Measurements from ENCODE around the gene PSMD3.
"Not testable (repeated sequence)": the region's sequence is repeated elsewhere in the genome, so short reads cannot be mapped to it uniquely, and the experiment has no call there.

The PSMD3 gene

GRCh38 chr17:40000161-40000560 is 19.6 kb downstream of the PSMD3 start:
- no peak for DNase-seq

- not testable (repeated sequence) for DNase-seq
Observed at GRCh38 chr17:40001335-40001734, 20.7 kb downstream of the PSMD3 start.

GRCh38 chr17:40004072-40004471 is 23.5 kb downstream of the PSMD3 start:
- no peak for DNase-seq

DNA sequence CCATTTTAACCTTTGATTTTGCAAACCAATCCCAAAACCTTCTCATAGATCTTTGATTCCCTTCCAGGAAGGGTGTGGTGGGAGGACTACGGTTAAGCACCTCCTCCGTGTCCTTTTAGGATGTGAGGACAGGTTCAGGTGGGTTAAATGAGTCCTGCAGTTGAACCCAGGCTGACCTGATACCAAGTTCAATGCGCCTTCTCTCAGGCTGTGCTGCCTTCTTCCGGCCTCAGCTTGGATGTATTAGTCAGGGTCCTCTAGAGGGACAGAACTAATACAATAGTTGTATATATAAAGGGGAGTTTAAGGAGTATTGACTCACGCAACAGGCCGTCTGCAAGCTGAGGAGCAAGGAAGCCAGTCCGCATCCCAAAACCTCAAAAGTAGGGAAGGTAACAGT is 24.1 kb downstream of the PSMD3 start:
- no peak for DNase-seq

- no peak for DNase-seq
Observed at GRCh38 chr17:40005520-40005919, 24.9 kb downstream of the PSMD3 start.

GRCh38 chr17:40010946-40011500 is 30.4 kb downstream of the PSMD3 start:
- not testable (repeated sequence) for DNase-seq

- DNase-seq, result not testable (repeated sequence)
Observed at GRCh38 chr17:40012017-40012647, 31.5 kb downstream of the PSMD3 start.

DNA sequence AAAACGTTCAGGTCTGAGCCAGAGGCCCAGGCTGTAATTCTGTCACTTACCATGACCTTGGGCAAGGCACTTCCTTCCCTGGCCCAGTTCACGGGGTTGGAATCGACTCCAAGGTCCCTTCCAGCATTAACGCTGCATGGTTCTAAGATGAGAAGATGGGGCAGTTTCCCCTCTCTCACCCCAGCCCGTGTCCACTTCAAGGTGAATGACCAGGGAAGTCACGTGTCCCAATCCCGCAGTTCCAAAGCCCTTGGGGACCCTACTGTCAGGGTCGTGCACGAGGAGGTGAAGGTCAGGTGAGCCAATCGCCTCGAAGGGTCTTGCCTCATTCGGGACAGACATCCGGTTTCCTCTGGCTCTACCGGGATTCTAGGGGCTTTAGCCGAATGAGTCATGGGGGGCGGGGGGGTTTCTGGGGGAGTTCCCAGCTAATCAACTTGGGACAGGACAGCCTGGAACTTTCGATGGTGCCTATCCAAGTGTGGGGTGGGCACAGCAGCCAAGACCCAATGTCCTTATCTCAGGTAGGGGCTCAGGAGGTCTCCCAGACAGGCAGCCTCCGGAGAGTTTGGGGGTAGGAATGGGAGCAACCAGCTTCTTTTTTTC is 33.9 kb downstream of the PSMD3 start:
- no peak for DNase-seq

GRCh38 chr17:40015005-40015997 is 34.7 kb downstream of the PSMD3 start, which contains the start of gene CSF3:
TSS of gene CSF3 (plus strand) at chr17:40015440. CDS start at chr17:40015475, 35 bp downstream.
- no peak for DNase-seq

DNA sequence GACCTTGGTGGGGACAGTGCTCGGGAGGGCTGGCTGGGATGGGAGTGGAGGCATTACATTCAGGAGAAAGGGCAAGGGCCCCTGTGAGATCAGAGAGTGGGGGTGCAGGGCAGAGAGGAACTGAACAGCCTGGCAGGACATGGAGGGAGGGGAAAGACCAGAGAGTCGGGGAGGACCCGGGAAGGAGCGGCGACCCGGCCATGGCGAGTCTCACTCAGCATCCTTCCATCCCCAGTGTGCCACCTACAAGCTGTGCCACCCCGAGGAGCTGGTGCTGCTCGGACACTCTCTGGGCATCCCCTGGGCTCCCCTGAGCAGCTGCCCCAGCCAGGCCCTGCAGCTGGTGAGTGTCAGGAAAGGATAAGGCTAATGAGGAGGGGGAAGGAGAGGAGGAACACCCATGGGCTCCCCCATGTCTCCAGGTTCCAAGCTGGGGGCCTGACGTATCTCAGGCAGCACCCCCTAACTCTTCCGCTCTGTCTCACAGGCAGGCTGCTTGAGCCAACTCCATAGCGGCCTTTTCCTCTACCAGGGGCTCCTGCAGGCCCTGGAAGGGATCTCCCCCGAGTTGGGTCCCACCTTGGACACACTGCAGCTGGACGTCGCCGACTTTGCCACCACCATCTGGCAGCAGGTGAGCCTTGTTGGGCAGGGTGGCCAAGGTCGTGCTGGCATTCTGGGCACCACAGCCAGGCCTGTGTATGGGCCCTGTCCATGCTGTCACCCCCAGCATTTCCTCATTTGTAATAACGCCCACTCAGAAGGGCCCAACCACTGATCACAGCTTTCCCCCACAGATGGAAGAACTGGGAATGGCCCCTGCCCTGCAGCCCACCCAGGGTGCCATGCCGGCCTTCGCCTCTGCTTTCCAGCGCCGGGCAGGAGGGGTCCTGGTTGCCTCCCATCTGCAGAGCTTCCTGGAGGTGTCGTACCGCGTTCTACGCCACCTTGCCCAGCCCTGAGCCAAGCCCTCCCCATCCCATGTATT is 35.7 kb downstream of the PSMD3 start:
- no peak for DNase-seq

GRCh38 chr17:40017422-40018080 is 36.9 kb downstream of the PSMD3 start:
- DNase-seq, result no peak

DNA sequence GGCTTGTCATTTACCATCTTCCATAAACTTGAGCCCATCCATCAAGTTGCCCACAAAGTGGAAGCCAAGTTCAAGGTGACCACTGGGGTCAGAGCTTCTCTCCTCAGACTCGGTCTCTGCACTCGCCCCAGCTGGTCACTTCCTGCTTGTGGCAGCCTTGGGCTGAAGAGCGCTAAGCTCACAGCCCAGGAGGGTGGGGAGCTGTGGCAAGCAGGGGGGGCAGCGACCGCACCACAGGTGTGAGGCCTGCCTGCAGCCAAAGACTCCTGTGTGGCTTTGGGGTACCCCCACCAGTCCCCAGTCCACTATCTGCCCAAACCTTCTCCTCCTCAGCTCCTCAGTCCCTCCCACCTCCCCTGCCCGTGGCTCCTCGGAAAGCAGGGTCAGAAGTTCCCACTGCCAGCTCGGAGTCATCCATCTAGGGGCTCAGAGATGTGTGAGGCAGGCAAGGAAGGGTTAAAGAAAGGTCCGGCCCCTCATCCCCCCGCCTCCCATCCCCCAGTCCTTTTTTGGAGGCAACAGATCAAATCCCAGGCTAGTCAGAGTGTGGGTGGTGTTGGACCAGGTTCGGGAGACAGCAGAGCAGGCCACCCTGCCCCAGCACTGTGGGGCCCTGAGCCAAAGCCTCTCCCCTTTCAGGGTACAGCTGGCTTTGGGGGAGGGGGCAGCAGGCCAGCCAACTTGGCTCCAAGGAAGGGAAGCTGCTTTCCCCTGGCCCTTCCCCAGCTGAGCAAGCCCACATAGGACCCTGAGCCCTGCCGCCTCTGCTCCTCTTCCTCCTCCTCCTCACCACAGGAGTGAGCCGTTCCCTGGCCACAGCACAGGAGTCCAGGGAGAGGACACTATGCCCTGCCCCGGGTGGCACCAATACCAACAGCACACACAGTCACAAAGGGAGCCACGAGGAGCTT is 37.9 kb downstream of the PSMD3 start:
- DNase-seq, result no peak

DNA sequence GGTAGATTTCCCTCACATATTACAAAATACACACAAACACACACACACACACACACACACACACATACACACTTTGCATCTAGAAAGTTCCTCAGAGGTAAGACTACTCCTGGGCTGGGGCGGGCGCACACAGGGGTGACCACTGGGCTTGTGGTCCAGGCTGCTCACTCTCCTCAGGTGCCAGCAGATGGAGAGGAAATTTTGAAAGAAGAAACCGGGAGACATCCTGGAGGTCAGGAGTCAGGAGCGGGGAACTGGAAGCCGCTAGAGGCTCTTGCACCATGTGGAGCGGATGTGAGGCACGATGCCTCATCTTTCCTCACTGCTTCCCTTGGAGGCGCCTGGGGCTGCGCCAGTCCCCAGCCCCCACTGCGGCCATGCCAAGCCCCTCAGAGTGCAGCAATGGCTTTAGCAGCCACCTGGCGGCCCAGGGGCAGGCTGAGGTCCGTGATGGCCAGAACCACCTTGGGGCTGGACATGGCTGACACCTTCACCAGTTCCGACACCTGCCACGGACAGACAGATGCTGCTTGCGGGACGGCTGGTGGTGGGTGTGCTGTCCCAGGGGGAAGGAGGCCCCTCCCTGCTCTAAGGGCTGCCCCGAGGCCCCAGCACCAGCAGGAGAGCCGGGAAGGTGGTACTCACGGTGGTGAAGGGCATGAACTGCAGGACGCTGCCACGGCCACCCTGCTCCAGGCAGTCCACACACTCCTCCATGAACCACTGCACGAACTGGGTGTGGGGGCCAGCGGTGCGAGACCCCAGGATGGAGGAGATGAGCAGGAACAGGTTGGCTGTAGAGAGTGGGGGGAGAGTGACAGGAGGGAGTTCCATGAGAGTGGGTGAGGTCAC is 38.8 kb downstream of the PSMD3 start:
- no peak for DNase-seq

- DNase-seq, result no peak
Observed at GRCh38 chr17:40020146-40020545, 39.5 kb downstream of the PSMD3 start.

DNA sequence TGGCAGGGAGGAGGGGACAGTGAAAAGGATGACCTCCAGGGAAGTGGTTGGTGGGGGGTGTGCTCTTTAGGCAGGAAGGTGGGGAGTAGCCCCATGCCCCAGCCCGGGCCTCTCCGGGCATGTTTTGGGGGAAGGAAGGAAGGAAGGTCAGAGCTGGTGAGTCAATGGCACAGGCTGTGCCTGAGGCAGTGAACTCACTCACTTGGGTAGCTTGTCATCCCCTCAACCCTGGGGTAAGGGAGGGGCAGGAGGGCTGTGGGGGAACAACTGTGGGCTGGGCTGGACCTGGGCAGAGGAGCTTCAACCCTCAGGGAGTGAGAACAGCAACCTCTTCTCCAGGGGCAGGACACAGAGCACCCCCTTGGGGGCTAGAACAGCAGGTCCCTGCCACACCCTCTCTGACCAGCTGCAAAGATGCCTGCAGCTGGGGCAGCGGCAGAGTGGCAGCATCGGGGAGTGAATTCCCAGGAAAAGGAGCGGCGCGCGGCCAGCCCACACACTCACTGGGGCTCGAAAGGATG is 40.9 kb downstream of the PSMD3 start:
- DNase-seq, result no peak

DNA sequence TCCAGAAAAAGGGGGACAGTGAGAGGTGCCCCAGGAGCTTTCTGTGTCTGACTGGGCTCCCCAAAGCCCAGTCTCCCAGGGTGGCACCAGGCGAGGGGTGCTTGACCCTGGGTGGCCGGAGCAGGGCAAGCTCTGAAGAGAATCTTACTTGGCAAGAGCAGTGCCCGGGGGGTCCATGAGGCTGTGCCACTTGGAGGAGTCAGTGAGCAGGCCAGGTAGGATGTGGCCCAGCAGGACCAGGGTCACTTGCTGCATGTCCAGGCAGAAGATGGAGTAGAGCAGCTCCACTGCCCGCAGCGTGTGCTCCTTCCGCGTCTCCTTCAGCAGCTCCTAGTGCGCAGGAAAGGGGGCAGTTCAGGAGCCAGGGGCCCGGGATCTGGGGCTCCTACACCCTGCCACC is 41.9 kb downstream of the PSMD3 start:
- DNase-seq, result no peak

GRCh38 chr17:40022961-40023541 is 42.4 kb downstream of the PSMD3 start:
- no peak for DNase-seq

DNA sequence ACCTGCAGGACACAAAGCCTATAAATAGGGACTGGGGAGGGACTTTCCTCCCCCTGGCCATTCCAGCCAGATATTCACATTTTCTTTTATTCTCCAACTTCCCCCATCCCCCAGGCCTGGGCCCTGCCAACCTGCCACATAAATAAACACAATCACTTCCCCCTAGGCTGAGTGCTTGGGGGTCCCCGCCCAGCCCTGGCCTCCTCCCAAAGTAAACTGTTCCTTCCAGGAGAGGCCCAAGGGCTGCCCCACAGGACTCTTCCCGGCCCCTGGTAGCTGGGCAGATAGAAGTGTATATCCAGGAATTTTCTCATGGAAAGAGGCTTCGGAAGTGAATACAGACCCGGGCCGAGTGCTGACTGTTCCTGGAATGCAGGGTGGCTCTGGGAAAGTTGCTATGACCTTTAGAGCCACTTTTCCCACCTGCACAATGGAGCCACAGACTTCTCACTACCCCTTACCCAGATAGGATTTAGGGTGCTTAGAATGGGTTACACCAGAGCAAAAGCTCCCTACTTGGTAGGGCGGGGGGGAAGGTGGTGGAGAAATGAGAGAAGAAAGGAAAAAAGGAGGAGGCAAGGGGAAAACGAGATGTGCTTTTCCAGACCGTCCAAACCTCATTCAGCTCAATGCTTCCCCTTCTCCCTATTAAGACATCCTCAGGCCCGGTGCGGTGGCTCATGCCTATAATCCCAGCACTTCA is 43.1 kb downstream of the PSMD3 start:
- DNase-seq, result no peak
